PFSK-1 (cell line): ENCODE measurements around the gene GHR.

Experiments
- FOXP2 ChIP-seq: optimal IDR thresholded peaks from 2 replicates; pipeline ENCODE3; 2011; ENCODE audit warnings: borderline replicate concordance, control low read depth, inconsistent platforms; ENCODE audit not compliant: insufficient read depth; ENCODE audit errors: extremely low read length, extremely low read depth
- POLR2AphosphoS5 ChIP-seq: IDR thresholded peaks from 2 replicates; pipeline ENCODE4 v1.6.1; 2012; ENCODE audit warnings: low read depth, mild to moderate bottlenecking, control low read depth, low read length, moderate library complexity
- SIN3A ChIP-seq: IDR thresholded peaks from 2 replicates; pipeline ENCODE4 v1.6.1; 2012; ENCODE audit warnings: mild to moderate bottlenecking, low read length, moderate library complexity, borderline replicate concordance; ENCODE audit not compliant: insufficient read depth
- TAF1 ChIP-seq: IDR thresholded peaks from 2 replicates; pipeline ENCODE4 v1.6.1; 2012; ENCODE audit warnings: low read length, control low read depth, borderline replicate concordance; ENCODE audit not compliant: insufficient read depth
- TF ChIP-seq, protein P1 (sequence below), 2 experiments: IDR thresholded peaks; 2 replicates each; pipeline versions ENCODE4 v1.6.1 to v1.8.0; 2011 to 2012; ENCODE audit warnings: low read depth in 2 of 2, low read length in 2 of 2, control low read depth in 1 of 2, inconsistent platforms in 1 of 2, mild to moderate bottlenecking in 1 of 2, moderate library complexity in 1 of 2; ENCODE audit not compliant: insufficient read depth in 1 of 2

Gene GHR

DNA sequence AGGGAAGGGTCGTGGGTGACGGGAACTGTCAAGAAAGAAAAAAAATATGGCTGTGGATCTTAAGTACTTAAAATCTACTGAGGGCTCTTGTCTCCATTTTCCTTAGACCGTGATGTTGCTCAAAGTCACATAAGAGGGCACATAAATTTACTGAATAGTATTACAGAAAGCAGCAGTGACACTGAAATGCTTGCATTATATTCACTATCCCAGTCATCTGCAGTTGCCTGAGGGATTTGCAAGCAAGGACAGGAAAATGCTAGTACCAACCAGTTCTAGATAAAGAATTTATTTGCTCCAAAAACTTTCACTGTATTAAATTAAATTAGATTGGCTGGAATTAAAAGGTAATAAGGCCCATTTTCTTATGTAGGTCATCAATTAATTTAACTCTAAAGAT is 226.8 kb downstream of the GHR start:
- no peak for TF ChIP-seq POLR2AphosphoS5
- TF ChIP-seq, protein P1, sequence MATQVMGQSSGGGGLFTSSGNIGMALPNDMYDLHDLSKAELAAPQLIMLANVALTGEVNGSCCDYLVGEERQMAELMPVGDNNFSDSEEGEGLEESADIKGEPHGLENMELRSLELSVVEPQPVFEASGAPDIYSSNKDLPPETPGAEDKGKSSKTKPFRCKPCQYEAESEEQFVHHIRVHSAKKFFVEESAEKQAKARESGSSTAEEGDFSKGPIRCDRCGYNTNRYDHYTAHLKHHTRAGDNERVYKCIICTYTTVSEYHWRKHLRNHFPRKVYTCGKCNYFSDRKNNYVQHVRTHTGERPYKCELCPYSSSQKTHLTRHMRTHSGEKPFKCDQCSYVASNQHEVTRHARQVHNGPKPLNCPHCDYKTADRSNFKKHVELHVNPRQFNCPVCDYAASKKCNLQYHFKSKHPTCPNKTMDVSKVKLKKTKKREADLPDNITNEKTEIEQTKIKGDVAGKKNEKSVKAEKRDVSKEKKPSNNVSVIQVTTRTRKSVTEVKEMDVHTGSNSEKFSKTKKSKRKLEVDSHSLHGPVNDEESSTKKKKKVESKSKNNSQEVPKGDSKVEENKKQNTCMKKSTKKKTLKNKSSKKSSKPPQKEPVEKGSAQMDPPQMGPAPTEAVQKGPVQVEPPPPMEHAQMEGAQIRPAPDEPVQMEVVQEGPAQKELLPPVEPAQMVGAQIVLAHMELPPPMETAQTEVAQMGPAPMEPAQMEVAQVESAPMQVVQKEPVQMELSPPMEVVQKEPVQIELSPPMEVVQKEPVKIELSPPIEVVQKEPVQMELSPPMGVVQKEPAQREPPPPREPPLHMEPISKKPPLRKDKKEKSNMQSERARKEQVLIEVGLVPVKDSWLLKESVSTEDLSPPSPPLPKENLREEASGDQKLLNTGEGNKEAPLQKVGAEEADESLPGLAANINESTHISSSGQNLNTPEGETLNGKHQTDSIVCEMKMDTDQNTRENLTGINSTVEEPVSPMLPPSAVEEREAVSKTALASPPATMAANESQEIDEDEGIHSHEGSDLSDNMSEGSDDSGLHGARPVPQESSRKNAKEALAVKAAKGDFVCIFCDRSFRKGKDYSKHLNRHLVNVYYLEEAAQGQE (IDR thresholded peaks at IDR 0.05; ENCODE audit: insufficient read depth in 1 of 2, low read depth in 2 of 2, low read length in 2 of 2) = no peak
- no peak for TF ChIP-seq TAF1
- no peak for TF ChIP-seq SIN3A
- TF ChIP-seq FOXP2 = no peak

DNA sequence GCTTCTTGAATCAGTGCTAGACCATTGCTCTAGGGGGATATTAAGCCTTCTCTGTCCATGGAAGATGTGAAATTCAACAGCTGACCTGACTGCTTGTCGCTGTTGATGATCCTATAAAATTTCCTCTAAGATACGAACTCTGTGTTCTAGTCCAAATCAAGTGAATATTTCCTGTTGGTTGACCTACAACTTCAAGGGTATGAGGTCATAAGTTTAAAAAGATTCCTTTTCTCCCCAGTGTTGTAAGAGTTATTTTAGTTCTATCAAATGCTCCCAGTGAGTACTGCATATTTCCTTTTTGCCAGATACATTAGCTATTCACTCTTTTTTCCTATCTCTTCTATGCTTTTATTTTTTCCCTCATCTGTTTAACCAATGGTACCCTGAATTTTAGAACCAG is 230.5 kb downstream of the GHR start:
- TF ChIP-seq TAF1 (no peak), POLR2AphosphoS5 (no peak), SIN3A (no peak), FOXP2 (no peak)
- TF ChIP-seq, protein P1 (IDR thresholded peaks at IDR 0.05; ENCODE audit: insufficient read depth in 1 of 2, low read depth in 2 of 2, low read length in 2 of 2) = no peak

DNA sequence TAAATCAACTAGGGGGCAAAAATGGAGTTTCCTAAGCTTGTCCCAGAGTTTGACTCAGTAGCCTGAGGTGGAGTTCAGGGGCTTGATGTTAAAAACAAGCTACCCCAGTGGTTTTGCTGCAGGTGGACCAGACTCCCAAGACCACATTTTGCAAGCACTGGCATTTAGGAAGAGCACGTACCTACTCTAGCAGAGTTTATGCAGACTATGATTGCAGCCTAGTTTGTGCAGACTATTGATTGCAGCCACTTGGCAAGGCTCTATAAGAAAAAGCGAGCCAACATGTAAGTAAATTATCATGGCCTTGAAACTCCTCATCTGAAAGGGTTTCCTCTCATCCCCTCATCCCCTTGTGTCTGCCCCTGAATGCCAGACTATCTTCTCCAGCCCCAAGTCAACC is 231.4 kb downstream of the GHR start:
- TF ChIP-seq, protein P1 (IDR thresholded peaks at IDR 0.05; ENCODE audit: insufficient read depth in 1 of 2, low read depth in 2 of 2, low read length in 2 of 2) = no peak
- no peak for TF ChIP-seq POLR2AphosphoS5
- TF ChIP-seq FOXP2 = no peak

DNA sequence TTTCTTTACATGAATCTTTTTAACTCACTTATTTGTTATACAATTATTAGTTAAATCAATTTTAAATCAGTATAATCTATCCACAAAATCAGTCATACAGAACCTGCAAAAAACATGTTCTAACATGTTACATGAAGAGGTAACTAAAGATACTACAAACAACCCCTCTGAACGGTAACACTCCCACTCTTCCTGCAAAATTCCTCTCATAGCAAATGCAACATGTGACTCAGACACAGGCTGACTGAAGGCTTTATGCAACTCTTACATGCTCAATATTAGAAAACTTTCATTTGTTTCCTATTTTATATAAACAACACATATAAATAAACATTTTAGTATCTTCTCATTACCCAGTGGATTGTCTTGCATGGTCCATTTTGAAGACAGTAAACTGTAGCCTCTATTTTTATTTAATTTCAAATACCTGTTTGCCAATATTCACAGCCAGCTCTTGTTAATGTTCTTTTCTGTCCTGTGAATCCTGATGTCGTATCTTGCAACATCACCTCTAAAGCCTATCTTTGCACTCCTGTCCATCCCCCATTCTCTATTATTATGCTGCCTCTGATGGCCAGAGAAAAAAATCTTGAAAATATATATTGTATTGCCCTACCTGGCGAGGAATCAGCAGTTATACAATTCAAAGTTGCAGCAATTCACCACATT is 232.9 kb downstream of the GHR start:
- TF ChIP-seq SIN3A (no peak), POLR2AphosphoS5 (no peak), TAF1 (no peak), FOXP2 (no peak)
- TF ChIP-seq, protein P1 (IDR thresholded peaks at IDR 0.05; ENCODE audit: insufficient read depth in 1 of 2, low read depth in 2 of 2, low read length in 2 of 2) = no peak

DNA sequence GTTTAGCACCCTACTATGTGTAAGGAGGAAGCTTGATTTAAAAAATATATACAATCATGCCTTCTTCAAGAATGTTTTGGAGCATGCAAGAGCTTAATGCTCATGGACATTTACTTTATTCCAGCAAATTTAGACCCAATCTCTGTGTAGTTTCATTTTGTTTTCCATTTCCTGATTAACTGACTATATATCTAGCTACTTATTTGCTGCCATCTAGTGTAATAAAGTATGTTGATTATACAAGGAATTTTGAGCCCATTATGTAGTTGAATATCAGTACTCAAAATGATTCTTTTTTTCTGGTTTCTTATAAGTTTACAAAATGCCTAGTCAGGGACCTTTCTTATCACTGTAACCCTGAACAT is 233.4 kb downstream of the GHR start:
- TF ChIP-seq, protein P1 (IDR thresholded peaks at IDR 0.05; ENCODE audit: insufficient read depth in 1 of 2, low read depth in 2 of 2, low read length in 2 of 2) = no peak
- TF ChIP-seq POLR2AphosphoS5 = no peak
- TF ChIP-seq SIN3A = no peak
- TF ChIP-seq FOXP2 = no peak
- no peak for TF ChIP-seq TAF1
